Activated T-cell treated with anti-CD3 and anti-CD28 coated beads, Interleukin-2, amount 50 U/mL, for 24 hours (primary cell): ENCODE results near the gene INTS7.

Experiments
- DNase-seq: peaks from one replicate; pipeline ENCODE4 v3.0.0-alpha.2; 2020
- H3K27ac Mint-ChIP-seq: 2 replicates; pipeline ENCODE4 v1.8.0; 2020; ENCODE audit warnings: mild to moderate bottlenecking, mixed read lengths
- H3K27me3 Mint-ChIP-seq: 2 replicates; pipeline ENCODE4 v1.8.0; 2020; ENCODE audit warnings: mixed read lengths
- H3K36me3 Mint-ChIP-seq: 2 replicates; pipeline ENCODE4 v1.8.0; 2020; ENCODE audit warnings: low read depth, mixed read lengths
- H3K4me1 Mint-ChIP-seq: 2 replicates; pipeline ENCODE4 v1.8.0; 2020; ENCODE audit warnings: low read depth, mixed read lengths
- H3K4me3 Mint-ChIP-seq: 2 replicates; pipeline ENCODE4 v1.8.0; 2020; ENCODE audit warnings: mild to moderate bottlenecking, moderate library complexity, mixed read lengths
- H3K9me3 Mint-ChIP-seq: 2 replicates; pipeline ENCODE4 v1.8.0; 2020; ENCODE audit warnings: mixed read lengths

Gene INTS7

GRCh38 chr1:211902624-211903291, 132.6 kb downstream of the INTS7 start:
- H3K4me3 Mint-ChIP-seq = no peak overlapping the region
- no peak overlapping the region for H3K27ac Mint-ChIP-seq
- H3K36me3 Mint-ChIP-seq = no peaks in the 10 kb centered on the region
- H3K9me3 Mint-ChIP-seq = no peaks in the 10 kb centered on the region
- H3K27me3 Mint-ChIP-seq = peaks cover 4% of the 10 kb centered on the region
- no peaks in the 10 kb centered on the region for H3K4me1 Mint-ChIP-seq
- no peak for DNase-seq

DNA sequence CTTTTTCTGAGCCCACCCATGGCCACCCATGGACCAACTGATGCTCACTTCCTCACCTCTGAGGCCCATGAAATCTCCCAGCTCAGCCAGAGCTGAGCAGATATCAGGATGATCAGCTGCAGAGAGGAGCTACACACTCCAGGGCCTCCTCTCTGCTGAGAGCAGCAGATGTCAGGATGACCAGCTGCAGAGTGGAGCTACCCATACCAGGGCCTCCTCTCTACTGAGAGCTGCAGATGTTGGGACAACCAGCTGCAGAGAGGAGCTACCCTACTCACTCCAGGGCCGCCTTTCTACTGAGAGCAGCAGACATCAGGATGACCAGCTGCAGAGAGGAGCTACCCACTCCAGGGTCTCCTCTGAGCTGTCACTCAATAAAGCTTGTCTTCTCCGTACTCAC, 133.4 kb downstream of the INTS7 start:
- Mint-ChIP-seq H3K36me3 (no peaks in the 10 kb centered on the region), H3K27ac (no peak overlapping the region), H3K4me1 (no peaks in the 10 kb centered on the region), H3K9me3 (no peaks in the 10 kb centered on the region), H3K4me3 (no peak overlapping the region), H3K27me3 (peaks cover 4% of the 10 kb centered on the region)
- DNase-seq = no peak

GRCh38 chr1:211900441-211900840, 134.9 kb downstream of the INTS7 start:
- Mint-ChIP-seq H3K4me3 (no peak overlapping the region), H3K4me1 (no peaks in the 10 kb centered on the region), H3K27ac (no peak overlapping the region), H3K36me3 (no peaks in the 10 kb centered on the region), H3K9me3 (no peaks in the 10 kb centered on the region), H3K27me3 (no peaks in the 10 kb centered on the region)
- no peak for DNase-seq

DNA sequence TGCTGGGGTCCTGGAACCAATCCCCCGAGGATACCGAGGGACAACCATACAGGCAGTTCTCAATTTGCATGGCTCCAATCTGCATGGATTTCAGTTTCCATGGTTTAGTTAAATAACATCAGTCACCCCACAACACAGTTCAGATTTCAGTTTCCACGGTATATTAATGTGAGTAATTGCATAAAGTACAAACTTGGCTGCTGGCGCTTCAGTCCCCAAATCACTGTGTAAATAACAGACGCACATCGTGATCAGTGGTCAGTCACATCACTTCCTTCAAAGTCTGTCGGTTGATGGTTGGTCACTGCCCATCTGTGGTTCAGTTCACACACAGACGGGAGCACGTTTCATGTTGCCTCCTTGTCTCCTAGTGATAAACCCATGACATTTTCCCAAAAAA, 138.4 kb downstream of the INTS7 start:
- H3K4me3 Mint-ChIP-seq = no peak overlapping the region
- H3K27me3 Mint-ChIP-seq = no peaks in the 10 kb centered on the region
- no peaks in the 10 kb centered on the region for H3K4me1 Mint-ChIP-seq
- H3K9me3 Mint-ChIP-seq = no peaks in the 10 kb centered on the region
- no peaks in the 10 kb centered on the region for H3K36me3 Mint-ChIP-seq
- no peak overlapping the region for H3K27ac Mint-ChIP-seq
- no peak for DNase-seq

GRCh38 chr1:211895126-211895759, 140.1 kb downstream of the INTS7 start:
- H3K9me3 Mint-ChIP-seq = no peaks in the 10 kb centered on the region
- H3K36me3 Mint-ChIP-seq = no peaks in the 10 kb centered on the region
- no peak overlapping the region for H3K4me3 Mint-ChIP-seq
- no peaks in the 10 kb centered on the region for H3K4me1 Mint-ChIP-seq
- DNase-seq = no peak
- no peak overlapping the region for H3K27ac Mint-ChIP-seq
- H3K27me3 Mint-ChIP-seq = no peaks in the 10 kb centered on the region

DNA sequence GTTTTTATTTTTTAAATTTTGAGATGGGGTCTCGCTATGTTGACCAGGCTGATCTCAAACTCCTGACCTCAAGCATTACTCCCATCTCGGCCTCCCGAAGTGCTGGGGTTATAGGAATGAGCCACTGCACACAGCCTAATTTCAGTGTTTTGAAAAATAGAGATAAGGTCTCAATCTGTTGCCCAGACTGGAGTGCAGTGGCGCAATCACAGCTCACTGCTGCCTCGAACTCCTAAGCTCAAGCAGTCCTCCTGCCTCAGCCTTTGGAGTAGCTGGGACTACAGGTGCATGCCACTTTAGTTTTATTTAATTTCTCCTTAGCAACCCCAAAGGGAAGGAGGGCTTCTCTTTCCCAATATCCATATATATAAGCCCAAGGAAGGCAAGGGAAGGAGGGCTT, 141.0 kb downstream of the INTS7 start:
- Mint-ChIP-seq H3K9me3 (no peaks in the 10 kb centered on the region), H3K36me3 (no peaks in the 10 kb centered on the region), H3K27me3 (no peaks in the 10 kb centered on the region), H3K4me3 (no peak overlapping the region), H3K4me1 (no peaks in the 10 kb centered on the region), H3K27ac (no peak overlapping the region)
- no peak for DNase-seq

DNA sequence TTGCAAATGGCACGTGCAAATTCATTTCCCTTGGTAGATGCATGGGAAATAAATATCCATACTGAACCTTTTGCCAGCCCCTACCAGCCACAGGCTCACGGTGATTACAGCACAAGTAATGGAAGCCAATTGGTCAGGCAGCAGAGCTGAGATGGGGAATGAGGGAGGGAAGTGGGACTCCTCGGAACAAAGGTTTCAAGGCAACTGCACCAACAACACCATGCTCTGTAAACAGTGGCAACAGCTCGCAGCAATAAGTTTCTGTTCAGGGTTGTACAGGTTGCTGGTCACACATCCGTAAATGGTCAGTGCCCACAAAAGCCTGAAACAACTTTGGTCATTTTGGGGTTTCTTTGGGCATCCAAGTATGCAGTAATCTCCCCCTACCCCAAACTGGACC, 142.1 kb downstream of the INTS7 start:
- no peaks in the 10 kb centered on the region for H3K9me3 Mint-ChIP-seq
- no peak for DNase-seq
- no peaks in the 10 kb centered on the region for H3K27me3 Mint-ChIP-seq
- no peak overlapping the region for H3K27ac Mint-ChIP-seq
- H3K36me3 Mint-ChIP-seq = no peaks in the 10 kb centered on the region
- no peak overlapping the region for H3K4me3 Mint-ChIP-seq
- no peaks in the 10 kb centered on the region for H3K4me1 Mint-ChIP-seq

GRCh38 chr1:211892577-211892976, 142.8 kb downstream of the INTS7 start:
- H3K27ac Mint-ChIP-seq = no peak overlapping the region
- H3K27me3 Mint-ChIP-seq = no peaks in the 10 kb centered on the region
- H3K9me3 Mint-ChIP-seq = no peaks in the 10 kb centered on the region
- no peaks in the 10 kb centered on the region for H3K36me3 Mint-ChIP-seq
- H3K4me1 Mint-ChIP-seq = peaks cover 5% of the 10 kb centered on the region
- H3K4me3 Mint-ChIP-seq = no peak overlapping the region
- DNase-seq = no peak

- Mint-ChIP-seq H3K4me1 (peaks cover 7% of the 10 kb centered on the region), H3K27ac (no peak overlapping the region), H3K4me3 (no peak overlapping the region), H3K36me3 (no peaks in the 10 kb centered on the region), H3K9me3 (no peaks in the 10 kb centered on the region), H3K27me3 (peaks cover 4% of the 10 kb centered on the region)
- no peak for DNase-seq
These were observed 143.6 kb downstream of the INTS7 start for GRCh38 chr1:211891708-211892107.
